Measurements from ENCODE around the gene TMOD1.

GRCh38 chr9:97640325-97640724 is 138.9 kb downstream of the TMOD1 start:
- TF ChIP-seq POLR2A (IDR thresholded peaks at IDR 0.05) (no peak), CTCF (IDR thresholded peaks at IDR 0.05) (no peak)

All from uterus (tissue), 2 donors.